ENCODE results near the gene ADPGK. TPM values are rescaled to one million over a fixed set of nuclear protein-coding genes. Genes with fewer than 3 reads are reported as not detected.

ADPGK gene
- total RNA-seq, 4 donors from 2014 or later = 31.7 to 87.2 (median 53.4) TPM

DNA sequence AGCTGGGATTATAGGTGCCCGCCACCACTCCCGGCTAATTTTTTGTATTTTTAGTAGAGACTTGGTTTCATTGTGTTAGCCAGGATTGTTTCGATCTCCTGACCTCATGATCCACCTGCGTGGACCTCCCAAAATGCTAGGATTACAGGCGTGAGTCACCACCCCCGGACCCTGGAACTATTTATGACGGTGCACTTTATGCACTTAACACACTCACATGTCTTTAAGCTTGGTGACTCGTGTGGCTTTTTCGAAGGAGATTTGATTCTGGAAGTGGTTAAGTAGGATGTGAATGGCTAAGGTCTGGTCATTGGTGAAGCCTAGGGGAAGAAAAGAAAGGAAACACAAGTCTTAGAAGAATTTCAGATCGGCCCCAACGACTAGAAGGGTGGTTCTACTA is 77.3 kb downstream of the ADPGK start:
- no peaks in the 10 kb centered on the region for H3K27me3 ChIP-seq
- no peak overlapping the region for H3K27ac ChIP-seq
- in situ Hi-C loops (cut with MboI; ENCODE audit: low pct_ligation_motif_present in 1 of 4, low pct_unique_long_range_greater_than_20kb in 1 of 4, low sequenced_read_pairs in 3 of 4) (no loop called here), intact Hi-C loops (cut with DNase I; ENCODE audit: low total_unique reads) (no loop called here)
- H3K4me1 ChIP-seq = no peaks in the 10 kb centered on the region
- DNase-seq = no peak
- TF ChIP-seq POLR2A (IDR thresholded peaks at IDR 0.05) = no peak
- TF ChIP-seq POLR2AphosphoS5 (IDR thresholded peaks at IDR 0.05) = no peak
- no peak for TF ChIP-seq EP300 (IDR thresholded peaks at IDR 0.05; ENCODE audit: low read depth)
- TF ChIP-seq, protein P1, sequence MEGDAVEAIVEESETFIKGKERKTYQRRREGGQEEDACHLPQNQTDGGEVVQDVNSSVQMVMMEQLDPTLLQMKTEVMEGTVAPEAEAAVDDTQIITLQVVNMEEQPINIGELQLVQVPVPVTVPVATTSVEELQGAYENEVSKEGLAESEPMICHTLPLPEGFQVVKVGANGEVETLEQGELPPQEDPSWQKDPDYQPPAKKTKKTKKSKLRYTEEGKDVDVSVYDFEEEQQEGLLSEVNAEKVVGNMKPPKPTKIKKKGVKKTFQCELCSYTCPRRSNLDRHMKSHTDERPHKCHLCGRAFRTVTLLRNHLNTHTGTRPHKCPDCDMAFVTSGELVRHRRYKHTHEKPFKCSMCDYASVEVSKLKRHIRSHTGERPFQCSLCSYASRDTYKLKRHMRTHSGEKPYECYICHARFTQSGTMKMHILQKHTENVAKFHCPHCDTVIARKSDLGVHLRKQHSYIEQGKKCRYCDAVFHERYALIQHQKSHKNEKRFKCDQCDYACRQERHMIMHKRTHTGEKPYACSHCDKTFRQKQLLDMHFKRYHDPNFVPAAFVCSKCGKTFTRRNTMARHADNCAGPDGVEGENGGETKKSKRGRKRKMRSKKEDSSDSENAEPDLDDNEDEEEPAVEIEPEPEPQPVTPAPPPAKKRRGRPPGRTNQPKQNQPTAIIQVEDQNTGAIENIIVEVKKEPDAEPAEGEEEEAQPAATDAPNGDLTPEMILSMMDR (IDR thresholded peaks at IDR 0.05) = no peak
- peaks cover 0 to 2% (median under 1%) of the 10 kb centered on the region in 4 donors for H3K36me3 ChIP-seq
- H3K9me3 ChIP-seq = no peaks in the 10 kb centered on the region
- WGBS, 2 donors (ENCODE audit: low coverage in 1 of 2) = 89 to 90% methylated on average over 9 to 11 of the region's 11 CpGs
- no peak overlapping the region for H3K4me3 ChIP-seq

Other genes with a start within 250 kb of the ADPGK start
- gene GOLGA6B, start 129.1 kb downstream of the ADPGK start, total RNA-seq = not detected
- gene HIGD2B, start 97.6 kb downstream of the ADPGK start, total RNA-seq = not detected
- gene BBS4, start 97.6 kb downstream of the ADPGK start, total RNA-seq = 10 to 100 TPM in 3 of 4 donors, 1 to 10 TPM in 1; 9.2 to 21.3 (median 19.2) TPM

Data from transverse colon (tissue), 4 donors.